NCI-H128 (cell line): ENCODE measurements around the gene ATG5.
"Not testable (repeated sequence)": the region's sequence is repeated elsewhere in the genome, so short reads cannot be mapped to it uniquely, and the experiment has no call there.

ENCODE experiments used
- DNase-seq: peaks from one replicate; lab custom pipeline; 2025; ENCODE audit not compliant: unreplicated experiment; lab: John Stamatoyannopoulos, UW

The ATG5 gene

GRCh38 chr6:106160189-106160588, 165.4 kb downstream of the ATG5 start:
- no peak for DNase-seq

GRCh38 chr6:106159531-106159940, 166.0 kb downstream of the ATG5 start:
- DNase-seq = no peak

- no peak for DNase-seq
Observed at GRCh38 chr6:106158816-106159215, 166.7 kb downstream of the ATG5 start.

GRCh38 chr6:106156863-106157262, 168.7 kb downstream of the ATG5 start:
- DNase-seq = no peak

- DNase-seq = no peak
Observed at GRCh38 chr6:106156413-106156812, 169.1 kb downstream of the ATG5 start.

GRCh38 chr6:106155219-106155830, 170.2 kb downstream of the ATG5 start:
- DNase-seq = no peak

GRCh38 chr6:106154326-106154725, 171.2 kb downstream of the ATG5 start:
- DNase-seq = no peak

GRCh38 chr6:106152952-106153351, 172.6 kb downstream of the ATG5 start:
- no peak for DNase-seq

GRCh38 chr6:106152476-106152875, 173.1 kb downstream of the ATG5 start:
- DNase-seq = not testable (repeated sequence)

GRCh38 chr6:106149472-106150069, 176.0 kb downstream of the ATG5 start:
- no peak for DNase-seq

- DNase-seq = no peak
Observed at GRCh38 chr6:106147476-106147875, 178.1 kb downstream of the ATG5 start.

GRCh38 chr6:106146852-106147351, 178.7 kb downstream of the ATG5 start:
- DNase-seq = no peak

GRCh38 chr6:106145741-106146227, 179.8 kb downstream of the ATG5 start:
- no peak for DNase-seq

- DNase-seq = no peak
Observed at GRCh38 chr6:106145144-106145543, 180.4 kb downstream of the ATG5 start.

GRCh38 chr6:106143665-106144064, 181.9 kb downstream of the ATG5 start:
- no peak for DNase-seq

- DNase-seq = no peak
Observed at GRCh38 chr6:106142876-106143431, 182.6 kb downstream of the ATG5 start.

GRCh38 chr6:106141441-106142237, 183.9 kb downstream of the ATG5 start:
- DNase-seq = no peak

- DNase-seq = no peak
Observed at GRCh38 chr6:106138151-106138550, 187.4 kb downstream of the ATG5 start.

- no peak for DNase-seq
Observed at GRCh38 chr6:106136845-106137244, 188.7 kb downstream of the ATG5 start.

- no peak for DNase-seq
Observed at GRCh38 chr6:106135911-106136571, 189.5 kb downstream of the ATG5 start.
